ENCODE data around the gene CTCFL.

GRCh38 chr20:57495978-57496377 is 29.0 kb downstream of the CTCFL start:
- TF ChIP-seq TAF1 (IDR thresholded peaks at IDR 0.05; ENCODE audit: borderline replicate concordance, insufficient read depth, low read length): no peak
- no peak for TF ChIP-seq SIN3A (IDR thresholded peaks at IDR 0.05; ENCODE audit: borderline replicate concordance, insufficient read depth, low read length)

Data from PFSK-1 (cell line).